GM18520 (cell line): Measurements from ENCODE around the gene TUBA1B.
A peak's percentile ranks its signal among the peaks of the same experiment; 100 is the strongest.
"Not testable (repeated sequence)": the region's sequence is repeated elsewhere in the genome, so short reads cannot be mapped to it uniquely, and the experiment has no call there.

Experiments used
- ATAC-seq: cut with Tn5 transposase; IDR thresholded peaks from one replicate; pipeline ENCODE4 v1.9.1; 2021; ENCODE audit not compliant: unreplicated experiment

The TUBA1B gene

DNA sequence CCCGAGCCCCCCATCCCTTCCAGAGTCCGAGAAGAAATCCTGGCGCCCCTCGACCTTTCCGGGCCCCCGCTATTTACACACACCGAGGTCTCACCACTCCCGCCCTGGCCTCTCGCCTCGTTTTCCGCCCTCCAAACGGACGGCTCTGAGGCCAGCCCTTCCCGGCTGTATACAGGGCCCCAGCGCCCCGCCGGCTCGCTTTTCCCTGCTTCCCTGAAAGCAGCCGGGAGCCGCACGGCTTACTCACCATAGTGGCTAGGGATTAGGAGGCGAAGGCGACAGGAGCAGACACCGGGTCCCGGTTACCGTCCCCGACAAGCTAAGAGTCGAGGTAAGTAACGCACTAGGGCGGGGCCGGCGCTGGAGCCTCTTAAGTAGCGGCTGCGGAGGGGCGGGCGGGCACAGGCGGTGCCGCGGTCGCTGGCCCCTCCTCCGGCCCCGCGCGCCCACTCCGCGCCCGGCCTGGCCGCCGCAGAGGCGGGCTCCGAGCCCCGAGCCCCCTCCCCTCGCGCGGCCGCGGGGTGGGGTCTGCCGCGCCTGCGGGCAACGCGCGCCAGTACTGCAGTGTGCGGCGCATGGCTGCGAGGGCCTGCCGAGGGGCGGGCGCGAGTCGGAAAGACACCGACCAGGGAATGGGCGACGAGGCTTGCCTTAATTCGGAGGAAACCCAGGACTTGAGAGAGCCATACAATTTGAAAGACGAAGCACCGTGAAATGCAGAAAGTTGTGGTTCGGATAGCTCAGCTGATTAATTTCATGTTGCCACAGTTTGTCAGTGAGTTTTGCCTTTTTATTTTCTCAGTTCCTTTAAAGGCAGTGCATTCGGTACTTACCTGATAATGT lies at the start of gene TUBA1B:
Gene TUBA1B, minus strand, starts transcription at position 345 of the 843 bp plus-strand sequence. Its CDS starts 95 bp downstream, at position 250.
- ATAC-seq: peak; percentile 65

DNA sequence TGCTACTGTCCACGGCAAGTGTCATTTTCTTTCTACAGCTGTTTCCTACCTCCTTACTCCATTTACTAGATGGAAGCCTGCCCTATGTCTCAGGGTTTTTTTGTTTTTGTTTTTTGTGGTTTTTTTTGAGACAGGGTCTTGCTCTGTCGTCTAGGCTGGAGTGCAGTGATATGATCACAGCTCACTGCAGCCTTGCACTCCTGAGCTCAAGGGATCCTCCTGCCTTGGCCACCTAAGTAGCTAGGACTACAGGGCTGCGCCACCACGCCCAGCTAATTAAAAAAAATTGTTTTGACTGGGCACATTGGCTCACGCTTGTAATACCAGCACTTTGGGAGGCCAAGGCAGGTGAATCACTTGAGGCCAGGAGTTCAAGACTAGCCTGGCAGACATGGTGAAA lies 43.0 kb upstream of the TUBA1B start:
- no peak for ATAC-seq

DNA sequence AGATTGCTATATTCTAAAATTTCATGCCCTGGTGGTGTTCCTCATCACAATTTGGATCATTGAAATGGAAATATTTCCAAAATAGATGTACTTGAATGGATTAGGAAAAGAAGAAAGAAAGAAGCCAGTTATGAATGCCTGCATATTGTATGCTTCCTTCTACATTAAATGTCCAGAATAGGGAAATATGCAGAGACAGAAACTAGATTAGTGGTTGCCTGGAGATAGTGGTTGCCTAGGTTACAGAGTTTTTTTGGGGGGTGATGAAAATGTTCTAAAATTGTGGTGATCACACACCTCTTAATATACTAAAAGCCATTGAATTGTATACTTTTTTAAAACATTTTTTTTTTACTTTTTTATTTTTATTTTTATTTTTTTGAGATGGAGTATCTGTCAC lies 39.7 kb upstream of the TUBA1B start:
- ATAC-seq: no peak

DNA sequence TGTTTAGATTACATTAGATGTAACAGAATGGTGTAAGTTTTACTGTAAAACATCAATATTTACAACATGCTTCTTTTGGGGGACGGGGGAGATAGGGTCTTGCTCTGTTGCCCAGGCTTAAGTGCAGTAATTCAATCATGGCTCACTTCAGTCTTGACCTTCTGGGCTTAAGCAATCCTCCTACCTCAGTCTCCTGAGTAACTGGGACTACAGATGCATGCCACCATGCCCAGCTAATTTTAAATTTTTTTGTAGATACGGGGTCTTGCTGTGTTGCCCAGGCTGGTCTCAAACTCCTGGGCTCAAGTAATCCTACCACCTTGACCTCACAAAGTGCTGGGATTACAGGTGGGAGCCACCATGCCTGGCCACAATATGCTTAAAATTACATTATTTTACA lies 33.9 kb upstream of the TUBA1B start:
- ATAC-seq: no peak

DNA sequence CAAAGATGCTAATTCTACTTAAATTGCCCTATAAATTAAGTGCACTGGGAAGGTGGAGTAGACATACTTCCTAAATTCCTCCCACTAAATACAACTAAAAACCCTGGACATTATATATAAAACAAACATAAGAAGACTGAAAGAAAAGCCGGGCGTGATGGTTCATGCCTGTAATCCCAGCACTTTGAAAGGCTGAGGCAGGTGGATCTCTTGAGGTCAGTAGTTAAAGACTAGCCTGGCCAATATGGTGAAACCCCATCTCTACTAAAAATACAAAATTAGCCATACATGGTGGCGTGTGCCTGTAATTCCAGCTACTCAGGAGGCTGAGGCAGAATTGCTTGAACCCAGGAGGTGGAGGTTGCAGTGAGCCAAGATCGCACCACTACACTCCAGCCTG lies 30.7 kb upstream of the TUBA1B start:
- not testable (repeated sequence) for ATAC-seq

DNA sequence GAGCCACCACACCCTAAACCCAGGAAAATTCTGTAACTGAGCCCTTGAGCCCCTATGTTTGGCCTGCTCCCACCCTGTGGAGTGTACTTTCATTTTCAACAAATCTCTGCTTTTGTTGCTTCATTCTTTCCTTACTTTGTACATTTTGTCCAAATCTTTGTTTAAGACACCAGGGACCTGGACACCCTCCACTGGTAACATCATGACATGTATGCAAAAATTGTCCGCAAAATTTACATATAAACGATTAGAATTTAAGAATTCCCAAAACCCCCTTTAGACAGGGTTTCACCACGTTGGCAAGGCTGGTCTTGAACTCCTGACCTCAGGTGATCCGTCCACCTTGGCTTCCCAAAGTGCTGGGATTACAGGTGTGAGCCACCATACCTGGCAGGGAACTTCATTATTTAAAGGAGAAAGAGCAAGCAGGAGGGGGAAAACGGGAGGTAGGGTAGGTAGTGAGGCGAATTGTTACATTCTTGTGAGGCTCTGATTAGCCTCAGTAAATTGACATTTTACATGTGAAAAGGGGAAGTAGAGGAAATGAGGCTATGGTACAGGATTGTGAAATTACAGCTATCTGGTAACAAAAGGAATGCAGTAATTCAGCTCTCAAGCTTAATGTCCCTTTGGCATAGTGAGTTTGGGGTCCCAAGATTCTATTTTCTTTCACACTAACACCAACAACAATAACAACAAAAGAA lies 30.0 kb upstream of the TUBA1B start:
- ATAC-seq: no peak

DNA sequence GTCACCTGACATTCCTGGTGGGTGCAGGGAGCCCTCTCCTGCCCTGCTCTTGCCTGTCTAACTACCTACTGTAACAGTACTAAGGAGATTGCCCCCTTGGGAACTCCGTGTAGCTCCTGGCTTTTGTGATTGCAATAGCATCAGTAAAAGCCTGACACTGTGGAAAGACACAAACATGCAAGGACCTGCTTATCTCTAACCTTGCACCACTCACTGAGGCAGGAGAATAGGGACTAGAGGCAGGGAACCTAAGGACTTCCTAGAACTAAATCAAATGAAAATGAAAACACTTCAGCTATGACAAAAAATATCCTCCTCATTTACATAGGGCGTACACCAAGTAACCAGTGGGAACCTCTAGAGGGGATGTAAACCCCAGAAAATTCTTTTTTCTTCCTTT lies 29.2 kb upstream of the TUBA1B start:
- ATAC-seq: no peak

DNA sequence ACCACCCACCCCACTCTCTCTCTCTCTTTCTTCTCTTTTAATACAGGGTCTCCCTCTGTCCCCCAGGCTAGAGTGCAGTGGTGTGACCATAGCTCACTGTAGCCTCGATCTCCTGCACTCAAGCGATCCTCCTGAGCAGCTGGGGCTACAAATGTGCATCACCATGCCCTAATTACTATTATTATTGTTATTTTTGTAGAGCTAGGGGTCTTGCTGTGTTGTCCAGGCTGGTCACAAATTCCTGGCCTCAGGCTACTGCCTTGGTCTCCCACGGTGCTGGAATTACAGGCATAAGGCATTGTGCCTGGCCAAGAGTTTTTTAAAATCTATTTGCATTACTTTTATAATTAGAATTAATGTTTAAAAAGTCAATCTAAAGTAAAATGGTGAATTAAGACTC lies 23.0 kb upstream of the TUBA1B start:
- ATAC-seq: no peak

DNA sequence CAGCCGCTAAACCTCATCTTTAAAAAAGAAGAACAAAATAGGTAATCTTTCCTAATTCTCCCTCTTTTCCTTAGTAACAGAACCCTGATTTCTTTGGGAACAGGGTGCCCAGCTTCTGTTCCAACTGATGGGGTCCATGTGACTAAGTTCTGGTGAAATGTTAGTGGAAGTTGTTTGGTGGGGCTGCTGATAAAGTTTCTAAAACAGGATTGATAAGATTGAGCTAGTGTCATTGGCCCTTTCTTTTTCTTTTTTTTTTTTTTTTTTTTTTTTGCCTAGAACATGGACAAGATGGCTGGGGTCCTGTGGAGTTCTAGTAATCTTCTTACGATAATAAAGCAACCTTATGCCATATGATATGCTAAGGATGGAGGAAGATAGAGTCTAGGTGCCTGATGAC lies 16.2 kb upstream of the TUBA1B start:
- no peak for ATAC-seq

DNA sequence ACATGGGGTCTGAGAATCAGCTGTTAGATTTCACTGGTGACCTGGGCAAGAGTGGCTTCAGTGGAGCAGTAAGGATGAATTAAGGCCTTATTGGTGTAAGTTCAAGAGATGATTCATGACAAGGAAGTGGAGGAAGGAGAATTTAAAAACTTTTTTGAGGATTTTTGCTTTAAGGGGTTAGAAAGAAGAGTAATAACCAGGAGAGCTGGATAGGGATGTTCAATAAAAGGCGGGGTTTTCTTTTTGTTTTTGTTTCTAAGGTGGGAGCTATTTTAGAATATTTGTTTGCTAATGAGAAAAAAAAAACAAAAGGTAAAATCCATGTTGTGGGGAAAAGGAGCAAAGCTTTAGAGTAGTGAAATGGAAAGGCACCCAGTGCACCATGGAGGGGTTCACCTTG lies 15.2 kb upstream of the TUBA1B start:
- no peak for ATAC-seq

DNA sequence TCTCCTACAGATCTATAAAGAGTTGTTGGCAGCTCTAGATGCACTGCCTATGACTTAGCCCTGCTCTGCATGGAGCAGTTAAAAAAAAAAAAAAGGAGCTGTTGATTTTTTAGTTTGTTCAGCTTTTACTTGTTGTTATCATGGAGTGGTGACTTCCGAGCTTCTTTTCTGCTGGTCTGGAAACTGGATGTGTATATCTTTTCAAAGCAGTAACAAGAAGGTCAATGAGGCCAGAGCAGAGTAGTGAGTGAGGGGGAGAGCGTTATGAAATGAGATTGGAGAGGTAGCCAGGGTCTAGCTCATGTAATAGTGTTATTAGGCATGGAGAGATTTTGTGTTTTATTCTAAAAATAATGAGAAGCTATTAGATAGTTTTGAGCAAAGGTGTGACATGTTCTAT lies 13.2 kb upstream of the TUBA1B start:
- no peak for ATAC-seq

DNA sequence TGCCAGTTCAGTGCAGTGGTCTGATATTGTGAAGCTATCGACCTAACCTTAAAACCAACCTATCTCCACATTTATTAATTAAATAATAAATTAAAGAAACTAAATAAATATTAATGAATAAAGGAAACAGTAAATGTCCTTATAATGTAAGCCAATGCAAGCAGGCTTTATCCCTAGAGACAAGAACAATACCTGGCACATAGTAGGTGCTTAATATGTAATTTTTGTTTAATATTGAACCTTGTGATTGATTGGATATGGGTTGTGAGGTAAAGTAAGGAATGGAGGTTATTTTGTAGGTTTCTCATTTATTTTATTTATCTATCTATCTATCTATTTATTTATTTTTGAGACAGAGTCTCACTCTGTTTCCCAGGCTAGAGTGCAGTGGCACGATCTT lies 7.8 kb upstream of the TUBA1B start:
- ATAC-seq: no peak

DNA sequence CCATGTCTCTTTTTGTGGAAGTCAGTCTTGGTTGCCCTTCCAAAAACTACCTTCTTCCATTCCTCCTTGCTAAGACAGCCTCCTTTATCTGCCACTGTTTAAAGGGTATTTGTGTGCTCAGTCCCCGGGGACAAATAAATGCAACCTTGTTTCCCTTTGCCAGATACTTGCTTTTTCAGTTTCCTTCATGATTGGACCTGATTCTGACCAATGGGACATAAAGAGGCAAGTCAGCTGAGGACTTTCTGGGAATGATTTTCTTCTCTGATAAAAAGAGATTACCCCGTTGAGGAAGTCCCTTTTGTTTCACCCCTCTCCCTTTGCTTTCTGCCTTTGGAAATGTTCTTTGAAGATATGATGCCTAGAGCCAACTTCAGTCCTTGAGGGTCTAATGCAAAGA lies 7.4 kb upstream of the TUBA1B start:
- no peak for ATAC-seq

DNA sequence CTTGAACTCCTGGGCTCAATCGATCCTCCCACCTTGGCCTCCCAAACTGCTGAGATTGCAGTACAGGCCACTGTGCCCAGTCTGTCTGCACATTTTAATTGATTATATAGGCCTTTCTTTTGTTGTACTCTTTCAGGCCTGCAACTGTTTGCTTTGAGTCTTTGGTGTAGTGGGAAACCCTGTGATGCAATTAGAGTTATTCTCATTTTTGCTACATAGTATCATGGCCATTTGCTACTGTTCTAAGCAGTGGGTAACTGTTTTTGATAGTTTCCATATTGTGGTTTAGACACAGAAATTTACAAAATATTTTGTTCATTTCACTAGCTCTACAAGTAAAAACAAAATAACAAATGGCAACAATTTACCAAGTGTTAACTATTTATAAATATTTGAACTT lies 6.3 kb upstream of the TUBA1B start:
- no peak for ATAC-seq

DNA sequence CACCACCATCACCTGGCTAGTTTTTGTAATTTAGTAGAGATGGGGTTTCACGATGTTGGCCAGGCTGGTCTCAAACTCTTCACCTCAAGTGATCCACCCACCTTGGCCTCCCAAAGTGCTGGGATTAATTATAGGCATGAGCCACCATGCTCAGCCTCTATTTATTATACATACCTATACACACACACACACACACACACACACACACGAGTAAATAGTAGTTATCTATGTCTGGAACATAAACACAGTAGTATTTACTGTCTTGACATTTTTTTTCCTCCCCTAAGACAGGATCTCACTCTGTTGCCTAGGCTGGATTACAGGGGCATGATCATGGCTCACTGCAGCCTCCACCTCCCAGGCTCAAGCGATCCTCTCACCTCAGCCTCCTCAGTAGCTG lies 5.8 kb upstream of the TUBA1B start:
- not testable (repeated sequence) for ATAC-seq

DNA sequence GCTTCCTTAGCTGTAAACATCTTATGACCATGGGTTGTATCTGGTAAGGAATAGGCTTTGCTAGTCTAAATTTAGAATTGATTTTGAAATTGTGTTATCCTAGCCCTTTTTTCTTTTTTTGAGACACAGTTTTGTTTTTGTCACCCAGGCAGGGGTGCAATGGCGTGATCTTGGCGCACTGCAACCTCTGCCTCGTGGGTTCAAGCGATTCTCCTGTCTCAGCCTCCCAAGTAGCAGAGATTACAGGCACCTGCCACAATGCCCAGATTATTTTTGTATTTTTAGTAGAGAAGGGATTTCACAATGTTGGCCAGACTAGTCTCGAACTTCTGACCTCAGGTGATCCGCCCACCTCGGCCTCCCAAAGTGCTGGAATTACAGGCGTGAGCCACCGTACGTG lies 2.4 kb upstream of the TUBA1B start:
- no peak for ATAC-seq

DNA sequence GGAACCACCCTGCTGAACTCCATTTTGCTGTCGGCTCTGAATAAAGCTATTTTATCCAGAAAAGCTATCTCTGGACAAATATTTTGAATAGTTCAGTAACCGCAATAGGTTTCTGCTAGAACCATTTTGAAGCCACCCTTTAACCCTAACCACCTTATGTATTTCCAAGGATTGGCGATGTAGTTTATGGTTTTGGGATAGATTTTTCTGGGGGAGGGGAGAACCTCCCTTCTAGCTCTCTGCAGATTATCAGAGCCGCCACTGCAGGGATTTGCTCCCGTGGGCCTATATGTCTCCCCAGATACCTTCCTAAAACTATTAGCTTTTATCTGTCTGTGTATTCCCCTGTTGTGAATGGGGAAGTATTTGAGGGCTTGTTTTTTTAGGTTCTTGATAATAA lies 1.8 kb upstream of the TUBA1B start:
- no peak for ATAC-seq

DNA sequence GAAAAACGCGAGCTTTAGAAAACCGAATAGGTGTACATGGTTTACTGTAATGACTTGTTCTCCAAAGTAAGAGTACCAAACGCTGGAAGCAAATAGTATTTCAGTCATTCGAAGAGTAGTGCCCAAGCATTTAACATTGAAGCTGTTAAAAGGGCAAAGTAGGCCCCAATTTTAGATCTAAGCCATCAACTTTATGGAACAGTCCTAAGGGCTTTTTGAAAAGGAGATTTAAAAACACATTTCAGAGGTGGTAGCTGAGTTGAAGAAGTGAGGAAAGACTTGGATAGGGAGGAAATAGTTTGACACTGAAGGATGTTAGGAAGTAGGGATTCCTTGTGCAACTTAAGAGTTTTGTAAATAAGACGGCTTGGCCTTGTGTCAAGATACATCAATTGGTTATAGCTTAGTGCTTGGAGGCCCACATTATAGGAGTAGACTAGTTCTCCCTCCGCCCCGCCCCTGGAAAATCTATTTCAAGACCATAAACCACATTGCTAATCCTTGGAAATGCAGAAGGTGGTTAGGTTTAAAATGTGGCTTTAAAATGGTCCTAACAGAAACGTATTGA lies 783 bp upstream of the TUBA1B start:
- no peak for ATAC-seq

DNA sequence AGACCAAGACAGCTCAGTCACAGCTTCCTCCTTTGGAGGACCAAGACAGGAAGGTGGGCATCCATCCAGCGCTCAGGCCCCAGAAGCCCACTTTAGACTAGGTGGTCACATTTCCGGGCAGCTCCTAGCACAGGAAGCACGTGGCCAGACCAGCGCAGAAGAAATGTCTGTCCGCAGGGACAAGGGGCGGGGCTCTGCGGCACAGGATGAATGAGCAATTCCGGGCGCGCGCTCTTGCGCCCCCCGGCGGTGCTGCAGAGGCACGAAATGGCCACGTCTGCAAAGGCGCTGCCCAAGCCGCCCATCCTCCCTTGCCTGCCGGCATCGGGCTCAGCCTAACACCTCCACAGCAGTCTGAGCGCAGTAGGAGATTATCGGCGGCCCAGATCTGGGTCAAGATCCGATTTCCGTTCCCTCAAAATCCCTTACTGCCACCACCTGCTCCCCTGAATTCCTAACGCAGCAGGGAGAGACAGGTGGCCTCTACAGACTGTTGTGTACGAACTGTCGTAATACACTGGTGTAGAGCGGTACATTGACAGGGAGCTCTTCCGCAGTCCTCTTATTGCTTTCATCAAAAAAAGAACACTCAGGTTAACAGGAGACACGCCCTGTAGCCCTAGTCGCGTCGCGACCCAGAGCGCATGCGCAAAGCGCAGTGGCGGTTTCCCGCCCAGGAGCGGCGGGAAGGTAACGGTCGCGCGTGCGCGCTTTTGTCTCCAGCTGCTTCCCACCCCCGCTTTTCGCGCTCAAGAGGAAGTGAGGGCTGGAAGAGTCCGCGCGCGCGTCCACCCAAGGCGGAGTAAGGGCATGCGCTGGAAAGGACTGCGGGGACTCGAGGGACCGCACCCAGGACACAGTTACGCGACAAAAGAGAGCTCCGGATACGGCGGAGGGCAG lies 794 bp downstream of the TUBA1B start:
- peak; percentile 40 for ATAC-seq

DNA sequence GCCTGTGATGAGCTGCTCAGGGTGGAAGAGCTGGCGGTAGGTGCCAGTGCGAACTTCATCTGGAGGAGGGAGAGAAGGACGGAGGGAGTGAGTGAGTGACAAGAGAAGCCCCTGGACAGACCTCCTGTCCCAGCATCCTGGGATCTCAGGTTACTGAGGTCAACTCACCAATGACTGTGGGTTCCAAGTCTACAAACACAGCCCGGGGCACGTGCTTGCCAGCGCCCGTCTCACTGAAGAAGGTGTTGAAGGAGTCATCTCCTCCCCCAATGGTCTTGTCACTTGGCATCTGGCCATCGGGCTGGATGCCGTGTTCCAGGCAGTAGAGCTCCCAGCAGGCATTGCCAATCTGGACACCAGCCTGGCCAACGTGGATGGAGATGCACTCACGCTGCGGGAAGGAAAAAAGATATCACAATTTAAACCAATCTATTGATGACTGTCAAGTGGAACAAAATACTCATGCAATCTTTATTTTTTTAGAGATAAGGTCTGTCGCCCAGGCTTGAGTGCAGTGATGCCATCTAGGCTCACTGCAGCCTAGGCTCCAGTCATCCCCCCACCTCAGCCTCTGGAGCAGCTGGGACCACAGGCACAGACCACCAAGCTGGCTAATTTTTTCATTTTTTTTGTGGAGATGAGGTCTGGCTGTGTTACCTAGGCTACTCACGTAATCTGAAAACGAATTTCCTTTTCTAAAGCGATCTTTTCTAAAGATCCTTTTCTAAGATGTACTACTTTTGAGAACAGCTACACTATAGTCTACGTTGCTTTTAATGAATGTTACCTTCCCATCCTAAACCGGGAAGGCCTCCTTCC lies 1.7 kb downstream of the TUBA1B start:
- ATAC-seq: no peak
